Mesothelial cell of epicardium (in vitro differentiated cells): ENCODE measurements around the gene UACA. TPM values are rescaled to one million over a fixed set of nuclear protein-coding genes. Genes with fewer than 3 reads are reported as not detected.

Source experiments
- DNase-seq, 2 experiments: peaks; one replicate each; pipeline ENCODE4 v3.0.0; 2021; ENCODE audit warnings: low spot score in 2 of 2; ENCODE audit not compliant: unreplicated experiment in 2 of 2
- H3K27ac Mint-ChIP-seq: 2 replicates; pipeline ENCODE4 v1.8.0; 2021; ENCODE audit warnings: mixed read lengths
- H3K27me3 Mint-ChIP-seq: 2 replicates; pipeline ENCODE4 v1.8.0; 2021; ENCODE audit warnings: low read depth, mixed read lengths
- H3K36me3 Mint-ChIP-seq: 2 replicates; pipeline ENCODE4 v1.8.0; 2021; ENCODE audit warnings: mixed read lengths
- H3K4me1 Mint-ChIP-seq: 2 replicates; pipeline ENCODE4 v1.8.0; 2021; ENCODE audit warnings: mixed read lengths
- H3K4me3 Mint-ChIP-seq: 2 replicates; pipeline ENCODE4 v1.8.0; 2021; ENCODE audit warnings: mild to moderate bottlenecking, moderate library complexity, mixed read lengths
- H3K9me3 Mint-ChIP-seq: 2 replicates; pipeline ENCODE4 v1.8.0; 2021; ENCODE audit warnings: mixed read lengths
- CTCF ChIP-seq: fragments of 200-600 bp; sonication (generic); IDR thresholded peaks from one replicate; pipeline ENCODE4 v1.5.0; 2021; ENCODE audit warnings: antibody characterized with exemption; ENCODE audit not compliant: unreplicated experiment
- total RNA-seq: library from RNA; stranded (reverse); gene quantifications from 3 replicates; pipeline ENCODE4 v1.2.1, GENCODE V29; 2021

The UACA gene
- total RNA-seq, 1 donor from 2014 or later, result 70.3 TPM

GRCh38 chr15:70778258-70779076, 15.1 kb upstream of the UACA start:
- no peak overlapping the region for H3K27ac Mint-ChIP-seq
- H3K9me3 Mint-ChIP-seq, result no peaks in the 10 kb centered on the region
- H3K4me1 Mint-ChIP-seq, result peaks cover 4% of the 10 kb centered on the region
- no peaks in the 10 kb centered on the region for H3K27me3 Mint-ChIP-seq
- no peak for DNase-seq
- TF ChIP-seq CTCF, result no peak
- no peaks in the 10 kb centered on the region for H3K36me3 Mint-ChIP-seq
- H3K4me3 Mint-ChIP-seq, result no peak overlapping the region

GRCh38 chr15:70777170-70777926, 14.0 kb upstream of the UACA start:
- H3K27ac Mint-ChIP-seq, result no peak overlapping the region
- H3K27me3 Mint-ChIP-seq, result no peaks in the 10 kb centered on the region
- peaks cover 3% of the 10 kb centered on the region for H3K4me1 Mint-ChIP-seq
- no peaks in the 10 kb centered on the region for H3K9me3 Mint-ChIP-seq
- no peak for TF ChIP-seq CTCF
- no peak for DNase-seq
- no peaks in the 10 kb centered on the region for H3K36me3 Mint-ChIP-seq
- H3K4me3 Mint-ChIP-seq, result no peak overlapping the region

- Mint-ChIP-seq H3K9me3 (no peaks in the 10 kb centered on the region), H3K4me1 (peaks cover 3% of the 10 kb centered on the region), H3K4me3 (no peak overlapping the region), H3K36me3 (no peaks in the 10 kb centered on the region), H3K27me3 (no peaks in the 10 kb centered on the region), H3K27ac (no peak overlapping the region)
- TF ChIP-seq CTCF, result no peak
- DNase-seq, result no peak
These were observed 11.8 kb upstream of the UACA start for GRCh38 chr15:70775160-70775559.

GRCh38 chr15:70772402-70772801, 9.0 kb upstream of the UACA start:
- no peak for DNase-seq
- no peak overlapping the region for H3K4me3 Mint-ChIP-seq
- no peak for TF ChIP-seq CTCF
- peaks cover 1% of the 10 kb centered on the region for H3K4me1 Mint-ChIP-seq
- H3K9me3 Mint-ChIP-seq, result no peaks in the 10 kb centered on the region
- no peaks in the 10 kb centered on the region for H3K27me3 Mint-ChIP-seq
- H3K27ac Mint-ChIP-seq, result no peak overlapping the region
- no peaks in the 10 kb centered on the region for H3K36me3 Mint-ChIP-seq

GRCh38 chr15:70770863-70771262, 7.5 kb upstream of the UACA start:
- Mint-ChIP-seq H3K27ac (no peak overlapping the region), H3K27me3 (no peaks in the 10 kb centered on the region), H3K9me3 (no peaks in the 10 kb centered on the region), H3K4me3 (no peak overlapping the region), H3K36me3 (no peaks in the 10 kb centered on the region), H3K4me1 (peaks cover 1% of the 10 kb centered on the region)
- no peak for DNase-seq
- TF ChIP-seq CTCF, result no peak
